Activated naive CD4-positive, alpha-beta T cell treated with anti-CD3 and anti-CD28 coated beads for 36 hours (primary cell): ENCODE measurements around the gene NUAK2. TPM values are rescaled to one million over a fixed set of nuclear protein-coding genes. Genes with fewer than 3 reads are reported as not detected.
A peak's percentile ranks its signal among the peaks of the same experiment; 100 is the strongest.

Experiments
- CTCF ChIA-PET: fragments of 350-600 bp; sonication (Branson Sonifier 250); formaldehyde crosslinking; loops from one replicate; lab custom pipeline; 2021; ENCODE audit warnings: antibody characterized with exemption; lab: Charles Lee
- DNase-seq: peaks from one replicate; pipeline ENCODE4 v3.0.0-alpha.2; 2020
- H3K27ac Mint-ChIP-seq: one replicate; pipeline ENCODE4 v1.8.0; 2021; ENCODE audit warnings: mild to moderate bottlenecking, mixed read lengths
- H3K27me3 Mint-ChIP-seq: one replicate; pipeline ENCODE4 v1.8.0; 2021; ENCODE audit warnings: low read depth, mixed read lengths
- H3K36me3 Mint-ChIP-seq: one replicate; pipeline ENCODE4 v1.8.0; 2021; ENCODE audit warnings: low read depth, mixed read lengths
- H3K4me1 Mint-ChIP-seq: one replicate; pipeline ENCODE4 v1.8.0; 2021; ENCODE audit warnings: low read depth, mixed read lengths
- H3K4me3 Mint-ChIP-seq: one replicate; pipeline ENCODE4 v1.8.0; 2021; ENCODE audit warnings: mild to moderate bottlenecking, moderate library complexity, mixed read lengths
- H3K9me3 Mint-ChIP-seq: one replicate; pipeline ENCODE4 v1.8.0; 2021; ENCODE audit warnings: mixed read lengths
- intact Hi-C: fragments of 100-400 bp; cut with micrococcal nuclease; formaldehyde crosslinking; loops from one replicate; pipeline ENCODE4 v1.15.1; 2023
- total RNA-seq, 2 experiments: library from RNA; stranded (reverse); gene quantifications; one replicate each; pipeline ENCODE4 v1.2.3, GENCODE V29; 2021

Gene NUAK2
- total RNA-seq, 2 experiments from 2014 or later: 11.2 to 12.2 TPM

GRCh38 chr1:205275916-205276688, 45.4 kb downstream of the NUAK2 start:
- no peak overlapping the region for H3K4me3 Mint-ChIP-seq
- intact Hi-C loops: no loop called here
- no peak for DNase-seq
- H3K36me3 Mint-ChIP-seq: peaks cover 14% of the 10 kb centered on the region
- peaks cover 70% of the 10 kb centered on the region for H3K4me1 Mint-ChIP-seq
- no peak overlapping the region for H3K27ac Mint-ChIP-seq
- peaks cover 3% of the 10 kb centered on the region for H3K9me3 Mint-ChIP-seq
- CTCF ChIA-PET: interaction anchor here (1.0 to 25.4 kb wide), 10 partner anchors 9 to 356 kb away, joined by 3 to 948 read pairs (median 5); partner anchors contain the start of genes ELK4 and NUAK2
- H3K27me3 Mint-ChIP-seq: no peaks in the 10 kb centered on the region

- Mint-ChIP-seq H3K4me3 (no peak overlapping the region), H3K36me3 (peaks cover 18% of the 10 kb centered on the region), H3K4me1 (peaks cover 65% of the 10 kb centered on the region), H3K27me3 (no peaks in the 10 kb centered on the region), H3K27ac (no peak overlapping the region), H3K9me3 (no peaks in the 10 kb centered on the region)
- DNase-seq: peak; percentile 36
- intact Hi-C loops: no loop called here
- CTCF ChIA-PET: interaction anchor here (0.5 to 25.4 kb wide), 13 partner anchors 10 to 357 kb away, joined by 3 to 948 read pairs (median 4); partner anchors contain the start of genes ELK4, NUAK2 and TMCC2
Measured at GRCh38 chr1:205275133-205275532, 46.4 kb downstream of the NUAK2 start.

- DNase-seq: peak; percentile 23
- CTCF ChIA-PET: interaction anchor here (0.7 to 25.4 kb wide), 25 partner anchors 8 to 211 kb away, joined by 3 to 948 read pairs (median 5); partner anchors contain the start of genes NUAK2 and TMCC2
- Mint-ChIP-seq H3K4me1 (peaks cover 56% of the 10 kb centered on the region), H3K9me3 (no peaks in the 10 kb centered on the region), H3K36me3 (peaks cover 17% of the 10 kb centered on the region), H3K27ac (peak overlapping the region; percentile 27), H3K4me3 (no peak overlapping the region), H3K27me3 (no peaks in the 10 kb centered on the region)
- intact Hi-C loops: loop anchor here (5.0 kb wide), 2 partner anchors 158 to 208 kb away; no protein-coding TSS in a partner anchor
Measured at GRCh38 chr1:205274041-205274691, 47.4 kb downstream of the NUAK2 start.

GRCh38 chr1:205273551-205273982, 48.0 kb downstream of the NUAK2 start:
- peak overlapping the region; percentile 27 for H3K27ac Mint-ChIP-seq
- H3K4me3 Mint-ChIP-seq: no peak overlapping the region
- no peaks in the 10 kb centered on the region for H3K27me3 Mint-ChIP-seq
- no peaks in the 10 kb centered on the region for H3K9me3 Mint-ChIP-seq
- intact Hi-C loops: loop anchor here (1.0 to 5.0 kb wide), 5 partner anchors 12 to 209 kb away; partner anchors contain the start of gene NUAK2
- CTCF ChIA-PET: interaction anchor here (0.6 to 25.4 kb wide), 29 partner anchors 9 to 270 kb away, joined by 3 to 948 read pairs (median 5); partner anchors contain the start of genes NUAK2 and TMCC2
- H3K36me3 Mint-ChIP-seq: peaks cover 22% of the 10 kb centered on the region
- DNase-seq: peak; percentile 94
- peaks cover 51% of the 10 kb centered on the region for H3K4me1 Mint-ChIP-seq

GRCh38 chr1:205272536-205272935, 49.0 kb downstream of the NUAK2 start:
- Mint-ChIP-seq H3K27ac (no peak overlapping the region), H3K4me3 (no peak overlapping the region), H3K4me1 (peaks cover 42% of the 10 kb centered on the region), H3K36me3 (peaks cover 30% of the 10 kb centered on the region), H3K9me3 (no peaks in the 10 kb centered on the region), H3K27me3 (no peaks in the 10 kb centered on the region)
- CTCF ChIA-PET: interaction anchor here (1.0 to 25.4 kb wide), 14 partner anchors 10 to 213 kb away, joined by 3 to 948 read pairs (median 10); partner anchors contain the start of genes NUAK2 and TMCC2
- no peak for DNase-seq
- intact Hi-C loops: loop anchor here (5.0 kb wide), 2 partner anchors 160 to 210 kb away; no protein-coding TSS in a partner anchor

- no peaks in the 10 kb centered on the region for H3K9me3 Mint-ChIP-seq
- no peak for DNase-seq
- intact Hi-C loops: loop anchor here (5.0 kb wide), 2 partner anchors 161 to 211 kb away; no protein-coding TSS in a partner anchor
- no peaks in the 10 kb centered on the region for H3K27me3 Mint-ChIP-seq
- CTCF ChIA-PET: interaction anchor here (0.9 to 25.4 kb wide), 10 partner anchors 10 to 214 kb away, joined by 4 to 948 read pairs (median 11); partner anchors contain the start of gene NUAK2
- no peak overlapping the region for H3K27ac Mint-ChIP-seq
- H3K4me3 Mint-ChIP-seq: no peak overlapping the region
- peaks cover 37% of the 10 kb centered on the region for H3K4me1 Mint-ChIP-seq
- H3K36me3 Mint-ChIP-seq: peaks cover 33% of the 10 kb centered on the region
Measured at GRCh38 chr1:205271745-205272144, 49.8 kb downstream of the NUAK2 start.

- Mint-ChIP-seq H3K4me1 (peaks cover 34% of the 10 kb centered on the region), H3K4me3 (no peak overlapping the region), H3K27ac (no peak overlapping the region), H3K36me3 (peaks cover 35% of the 10 kb centered on the region), H3K27me3 (no peaks in the 10 kb centered on the region), H3K9me3 (no peaks in the 10 kb centered on the region)
- CTCF ChIA-PET: interaction anchor here (0.9 to 25.4 kb wide), 12 partner anchors 8 to 149 kb away, joined by 3 to 948 read pairs (median 5); partner anchors contain the start of gene NUAK2
- intact Hi-C loops: loop anchor here (5.0 kb wide), 2 partner anchors 161 to 211 kb away; no protein-coding TSS in a partner anchor
- no peak for DNase-seq
Measured at GRCh38 chr1:205271277-205271676, 50.3 kb downstream of the NUAK2 start.

GRCh38 chr1:205270764-205271163, 50.8 kb downstream of the NUAK2 start:
- DNase-seq: no peak
- CTCF ChIA-PET: interaction anchor here (0.9 to 25.4 kb wide), 10 partner anchors 9 to 148 kb away, joined by 3 to 948 read pairs (median 7); partner anchors contain the start of gene NUAK2
- H3K27ac Mint-ChIP-seq: no peak overlapping the region
- intact Hi-C loops: loop anchor here (5.0 kb wide), 2 partner anchors 162 to 212 kb away; no protein-coding TSS in a partner anchor
- H3K4me3 Mint-ChIP-seq: no peak overlapping the region
- no peaks in the 10 kb centered on the region for H3K9me3 Mint-ChIP-seq
- H3K4me1 Mint-ChIP-seq: peaks cover 32% of the 10 kb centered on the region
- H3K27me3 Mint-ChIP-seq: no peaks in the 10 kb centered on the region
- peaks cover 35% of the 10 kb centered on the region for H3K36me3 Mint-ChIP-seq

GRCh38 chr1:205270271-205270670, 51.3 kb downstream of the NUAK2 start:
- H3K4me3 Mint-ChIP-seq: no peak overlapping the region
- no peak for DNase-seq
- H3K36me3 Mint-ChIP-seq: peaks cover 35% of the 10 kb centered on the region
- H3K27ac Mint-ChIP-seq: no peak overlapping the region
- intact Hi-C loops: loop anchor here (5.0 kb wide), 2 partner anchors 162 to 212 kb away; no protein-coding TSS in a partner anchor
- H3K4me1 Mint-ChIP-seq: peaks cover 29% of the 10 kb centered on the region
- CTCF ChIA-PET: interaction anchor here (1.1 to 25.4 kb wide), 7 partner anchors 10 to 129 kb away, joined by 4 to 948 read pairs (median 9); partner anchors contain the start of gene NUAK2
- no peaks in the 10 kb centered on the region for H3K9me3 Mint-ChIP-seq
- no peaks in the 10 kb centered on the region for H3K27me3 Mint-ChIP-seq

- H3K36me3 Mint-ChIP-seq: peaks cover 39% of the 10 kb centered on the region
- H3K9me3 Mint-ChIP-seq: no peaks in the 10 kb centered on the region
- H3K27ac Mint-ChIP-seq: no peak overlapping the region
- no peak overlapping the region for H3K4me3 Mint-ChIP-seq
- H3K27me3 Mint-ChIP-seq: no peaks in the 10 kb centered on the region
- CTCF ChIA-PET: interaction anchor here (1.8 to 25.4 kb wide), 5 partner anchors 10 to 84 kb away, joined by 5 to 948 read pairs (median 57); partner anchors contain the start of gene NUAK2
- peaks cover 25% of the 10 kb centered on the region for H3K4me1 Mint-ChIP-seq
- DNase-seq: no peak
- intact Hi-C loops: loop anchor here (5.0 kb wide), 2 partner anchors 163 to 213 kb away; no protein-coding TSS in a partner anchor
Measured at GRCh38 chr1:205269711-205270110, 51.8 kb downstream of the NUAK2 start.

- Mint-ChIP-seq H3K9me3 (no peaks in the 10 kb centered on the region), H3K4me1 (peaks cover 19% of the 10 kb centered on the region), H3K36me3 (peaks cover 39% of the 10 kb centered on the region), H3K27me3 (no peaks in the 10 kb centered on the region), H3K4me3 (no peak overlapping the region), H3K27ac (no peak overlapping the region)
- CTCF ChIA-PET: interaction anchor here (5.4 to 25.4 kb wide), 2 partner anchors 9 to 54 kb away, joined by 57 to 948 read pairs; partner anchors contain the start of gene NUAK2
- DNase-seq: no peak
- intact Hi-C loops: no loop called here
Measured at GRCh38 chr1:205268846-205269680, 52.5 kb downstream of the NUAK2 start.
